Brain microvascular endothelial cell (primary cell): ENCODE data around the gene HOXC12.

Source experiments
- DNase-seq: peaks from one replicate; pipeline ENCODE4 v3.0.0-alpha.2; 2020
- H3K27ac ChIP-seq: fragments of 250-450 bp; sonication (Bioruptor Pico); 2 replicates; pipeline ENCODE4 v1.5.1; 2020; ENCODE audit warnings: mild to moderate bottlenecking, moderate library complexity
- H3K27me3 ChIP-seq: fragments of 250-450 bp; sonication (Bioruptor Pico); replicated peaks from 2 replicates; pipeline ENCODE4 v1.5.1; 2020; ENCODE audit warnings: mild to moderate bottlenecking
- H3K36me3 ChIP-seq: fragments of 250-450 bp; sonication (Bioruptor Pico); replicated peaks from 2 replicates; pipeline ENCODE4 v1.5.1; 2020; ENCODE audit warnings: mild to moderate bottlenecking
- H3K4me3 ChIP-seq: 2 replicates; pipeline ENCODE4 v1.5.1; 2011; ENCODE audit warnings: low read depth, mild to moderate bottlenecking, control low read depth, low read length, moderate library complexity
- CTCF ChIP-seq: IDR thresholded peaks from 2 replicates; pipeline ENCODE4 v1.5.1; 2011; ENCODE audit warnings: low read depth, mild to moderate bottlenecking, moderate library complexity, low read length, control low read depth, inconsistent platforms; ENCODE audit errors: missing control alignments
- in situ Hi-C: cut with HindIII; loops from 2 replicates; pipeline ENCODE4 v1.10.0; 2017; ENCODE audit warnings: low sequenced_read_pairs, low pct_ligation_motif_present

The HOXC12 gene

GRCh38 chr12:53963434-53964314, 9.0 kb downstream of the HOXC12 start:
- no peaks in the 10 kb centered on the region for H3K36me3 ChIP-seq
- peaks cover 97% of the 10 kb centered on the region for H3K27me3 ChIP-seq
- in situ Hi-C loops, result no loop called here
- DNase-seq, result no peak
- H3K27ac ChIP-seq, result no peak overlapping the region
- TF ChIP-seq CTCF, result no peak
- no peak overlapping the region for H3K4me3 ChIP-seq

GRCh38 chr12:53964315-53964713, 9.6 kb downstream of the HOXC12 start:
- H3K27me3 ChIP-seq, result peaks cover 99% of the 10 kb centered on the region
- H3K36me3 ChIP-seq, result no peaks in the 10 kb centered on the region
- in situ Hi-C loops, result no loop called here
- no peak for DNase-seq
- TF ChIP-seq CTCF, result no peak
- H3K4me3 ChIP-seq, result no peak overlapping the region
- no peak overlapping the region for H3K27ac ChIP-seq

- Histone ChIP-seq H3K36me3 (no peaks in the 10 kb centered on the region), H3K27ac (no peak overlapping the region), H3K4me3 (no peak overlapping the region), H3K27me3 (peaks cover 99% of the 10 kb centered on the region)
- no peak for TF ChIP-seq CTCF
- in situ Hi-C loops, result no loop called here
- DNase-seq, result no peak
These were observed 10.8 kb downstream of the HOXC12 start for GRCh38 chr12:53965281-53966084.

GRCh38 chr12:53966085-53966384, 11.3 kb downstream of the HOXC12 start:
- peaks cover 99% of the 10 kb centered on the region for H3K27me3 ChIP-seq
- H3K36me3 ChIP-seq, result no peaks in the 10 kb centered on the region
- no peak overlapping the region for H3K4me3 ChIP-seq
- in situ Hi-C loops, result no loop called here
- DNase-seq, result no peak
- no peak overlapping the region for H3K27ac ChIP-seq
- TF ChIP-seq CTCF, result no peak

GRCh38 chr12:53966385-53967133, 11.9 kb downstream of the HOXC12 start:
- in situ Hi-C loops, result no loop called here
- H3K27me3 ChIP-seq, result peaks cover 99% of the 10 kb centered on the region
- H3K4me3 ChIP-seq, result no peak overlapping the region
- no peak overlapping the region for H3K27ac ChIP-seq
- no peaks in the 10 kb centered on the region for H3K36me3 ChIP-seq
- DNase-seq, result no peak
- no peak for TF ChIP-seq CTCF
